GM18861 (cell line): ENCODE data around the gene IFNGR1.

Experiments used
- ATAC-seq: cut with Tn5 transposase; IDR thresholded peaks from one replicate; pipeline ENCODE4 v1.9.1; 2021; ENCODE audit not compliant: unreplicated experiment

The IFNGR1 gene

GRCh38 chr6:137177611-137178010, 41.6 kb downstream of the IFNGR1 start:
- no peak for ATAC-seq

GRCh38 chr6:137176729-137177128, 42.5 kb downstream of the IFNGR1 start:
- ATAC-seq: no peak

GRCh38 chr6:137175868-137176245, 43.3 kb downstream of the IFNGR1 start:
- no peak for ATAC-seq

GRCh38 chr6:137175157-137175867, 43.9 kb downstream of the IFNGR1 start:
- ATAC-seq: no peak

GRCh38 chr6:137173501-137173900, 45.7 kb downstream of the IFNGR1 start, which contains the start of gene IL22RA2:
TSS of gene IL22RA2 (minus strand) at chr6:137173644. CDS start at chr6:137161749, 11,895 bp downstream.
- ATAC-seq: no peak

- ATAC-seq: no peak
These were observed 46.3 kb downstream of the IFNGR1 start for GRCh38 chr6:137172734-137173431.

GRCh38 chr6:137171824-137172733, 47.1 kb downstream of the IFNGR1 start:
- ATAC-seq: no peak

- ATAC-seq: no peak
These were observed 48.2 kb downstream of the IFNGR1 start for GRCh38 chr6:137171053-137171374.

GRCh38 chr6:137170266-137171052, 48.7 kb downstream of the IFNGR1 start:
- ATAC-seq: no peak

GRCh38 chr6:137167702-137168377, 51.3 kb downstream of the IFNGR1 start:
- ATAC-seq: no peak

- ATAC-seq: no peak
These were observed 52.7 kb downstream of the IFNGR1 start for GRCh38 chr6:137166247-137167098.

GRCh38 chr6:137165375-137166246, 53.6 kb downstream of the IFNGR1 start:
- ATAC-seq: no peak

- no peak for ATAC-seq
These were observed 55.4 kb downstream of the IFNGR1 start for GRCh38 chr6:137163732-137164318.

GRCh38 chr6:137162692-137163306, 56.4 kb downstream of the IFNGR1 start:
- ATAC-seq: no peak

GRCh38 chr6:137161949-137162348, 57.2 kb downstream of the IFNGR1 start:
- ATAC-seq: no peak

- ATAC-seq: no peak
These were observed 58.4 kb downstream of the IFNGR1 start for GRCh38 chr6:137160763-137161162.

- ATAC-seq: no peak
These were observed 59.3 kb downstream of the IFNGR1 start for GRCh38 chr6:137159912-137160311.

GRCh38 chr6:137157601-137158000, 61.6 kb downstream of the IFNGR1 start:
- ATAC-seq: no peak
